M059J (cell line): ENCODE results near the gene RNF169. TPM values are rescaled to one million over a fixed set of nuclear protein-coding genes. Genes with fewer than 3 reads are reported as not detected.

Source experiments
- DNase-seq: peaks from one replicate; pipeline ENCODE4 v3.0.0-alpha.2; 2012; ENCODE audit warnings: low read depth
- total RNA-seq: library from RNA; depleted of rRNA; stranded (reverse); fragments of >200 nt; shearing (Covaris generic); gene quantifications from 2 replicates; pipeline ENCODE4 v1.2.3, GENCODE V29; 2014

RNF169 gene
- total RNA-seq, 1 experiment from 2014 or later = 16.9 TPM

- DNase-seq = no peak
These were observed 21.8 kb downstream of the RNF169 start for GRCh38 chr11:74770456-74770855.

GRCh38 chr11:74771139-74771538 lies 22.5 kb downstream of the RNF169 start:
- DNase-seq = no peak

DNA sequence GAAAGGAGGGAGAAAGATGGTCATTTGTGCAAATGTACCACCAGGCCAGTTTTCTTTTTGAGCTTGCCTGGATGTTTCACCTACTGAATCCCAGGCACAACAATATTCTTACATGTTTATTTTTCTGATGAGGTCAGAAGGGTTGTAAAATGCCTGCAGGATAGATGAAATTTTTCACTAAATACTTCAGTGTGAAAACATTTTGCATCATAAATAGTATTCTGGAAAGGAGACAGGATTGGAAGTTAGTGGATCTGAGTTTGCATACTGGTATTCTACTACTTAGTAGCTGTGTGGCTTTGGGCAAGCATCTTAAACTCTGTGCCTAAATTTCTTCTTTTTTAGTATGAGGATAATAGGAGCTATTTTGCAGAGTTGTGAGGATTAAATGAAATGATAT lies 24.8 kb downstream of the RNF169 start:
- peak; percentile 20 for DNase-seq

DNA sequence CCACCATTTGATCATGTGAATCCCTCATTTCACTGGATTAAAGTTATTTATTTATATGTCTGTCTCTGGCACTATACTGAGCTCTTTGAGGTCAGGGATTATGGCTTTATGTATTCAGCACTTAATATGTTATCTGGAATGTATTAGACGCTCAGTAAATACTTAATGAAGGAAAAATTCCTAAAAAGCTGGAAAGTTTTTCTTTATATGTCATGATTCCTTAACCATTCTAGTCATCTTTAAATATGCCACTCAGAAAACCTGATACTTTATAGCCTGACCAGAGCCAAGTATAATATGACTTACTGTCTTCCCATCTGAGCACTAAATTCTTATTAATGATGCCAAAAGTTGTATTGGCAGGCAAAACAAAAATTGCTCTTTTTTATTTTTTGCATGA lies 27.1 kb downstream of the RNF169 start:
- DNase-seq = no peak

DNA sequence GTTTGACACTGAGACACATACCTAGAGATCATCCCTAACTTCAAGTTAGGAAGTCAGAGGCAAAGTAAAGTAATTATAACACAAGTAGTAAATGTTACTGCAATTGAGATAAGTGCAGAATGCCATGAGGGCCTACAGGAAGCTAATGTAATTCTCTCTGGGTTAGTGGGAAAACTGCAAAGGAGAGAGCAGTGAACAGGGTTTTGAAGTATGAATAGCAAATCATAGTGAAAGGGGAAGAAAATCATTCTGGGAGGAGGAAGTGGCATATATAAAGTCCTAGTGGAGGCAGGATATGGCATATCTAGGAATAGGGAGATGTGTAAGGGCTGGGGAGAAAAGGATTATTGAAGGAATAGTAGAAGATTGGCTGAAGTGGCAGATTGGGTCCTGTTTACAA lies 27.9 kb downstream of the RNF169 start:
- no peak for DNase-seq

DNA sequence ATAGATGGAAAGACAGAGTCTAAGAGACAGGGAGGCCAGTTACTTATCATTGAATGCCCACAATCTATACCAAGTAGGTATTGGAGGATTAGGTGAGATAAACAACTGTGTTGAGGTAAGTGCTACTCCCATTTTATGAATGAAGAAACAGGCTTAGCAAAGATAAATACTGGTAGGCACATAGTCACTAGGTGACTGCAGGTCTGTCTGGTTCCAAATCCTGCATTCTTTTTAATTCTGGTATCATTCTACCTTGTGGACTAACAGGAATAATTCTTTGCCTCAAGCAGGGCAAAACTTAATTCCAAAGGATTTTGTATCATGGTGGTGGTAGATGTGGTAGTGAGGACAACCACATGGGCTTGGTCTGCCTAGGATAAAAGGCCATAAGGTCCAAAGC lies 28.4 kb downstream of the RNF169 start:
- no peak for DNase-seq

DNA sequence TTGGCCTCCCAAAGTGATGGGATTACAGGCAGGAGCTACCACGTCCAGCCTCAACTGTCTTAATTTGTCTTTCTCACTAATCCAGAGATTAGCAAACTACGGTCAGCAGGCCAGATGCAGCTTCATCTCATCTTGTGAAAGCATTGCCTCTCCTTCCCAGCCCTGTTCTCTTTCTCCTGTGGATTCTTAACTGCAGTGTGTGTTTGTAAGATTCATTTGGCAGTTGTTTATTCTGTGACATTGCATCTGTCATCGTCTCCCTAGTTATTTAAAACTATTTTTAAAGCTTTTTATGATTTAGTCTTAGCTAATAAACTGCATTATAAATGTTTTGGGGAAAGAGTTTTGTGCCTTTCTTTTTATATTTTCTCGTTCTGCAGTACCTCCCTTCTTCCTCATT lies 29.2 kb downstream of the RNF169 start:
- DNase-seq = no peak

- no peak for DNase-seq
These were observed 29.9 kb downstream of the RNF169 start for GRCh38 chr11:74778581-74778980.

DNA sequence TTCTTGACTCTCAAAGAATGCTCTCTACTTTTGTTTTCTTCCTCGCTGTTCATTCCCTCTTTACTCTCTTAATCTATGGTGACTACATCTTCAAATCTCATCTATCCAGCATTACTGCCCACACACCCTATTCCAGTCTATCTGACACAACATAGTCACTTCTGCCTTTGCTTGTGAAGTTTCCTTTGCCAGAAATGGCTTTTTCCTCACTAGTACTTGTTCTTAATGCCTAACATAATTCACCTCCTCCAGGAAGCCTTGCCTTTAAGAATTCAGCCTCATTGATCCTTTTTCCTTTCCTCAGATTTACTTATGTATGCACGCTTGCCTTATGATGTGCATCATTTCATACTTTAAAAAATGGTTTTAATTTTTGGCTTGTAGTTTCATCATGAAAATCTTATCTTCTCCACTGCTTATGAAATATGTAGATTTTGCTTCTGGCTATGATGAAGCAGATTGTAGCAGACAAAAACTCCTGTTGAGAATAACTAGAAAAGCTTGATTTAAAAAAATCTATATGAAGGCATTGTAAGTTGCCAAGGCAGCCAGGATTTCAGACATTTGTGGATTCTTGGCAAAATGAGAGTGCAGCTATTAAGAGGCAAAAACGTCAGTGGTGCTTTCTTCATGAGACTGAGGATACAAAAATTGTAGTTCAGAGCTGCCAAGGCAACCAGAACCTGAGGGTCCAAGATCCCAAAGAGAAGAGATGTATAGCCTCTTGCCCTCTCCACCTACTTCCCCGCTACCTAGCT lies 31.8 kb downstream of the RNF169 start:
- no peak for DNase-seq

GRCh38 chr11:74783241-74783871 lies 34.7 kb downstream of the RNF169 start:
- DNase-seq = peak; percentile 80

DNA sequence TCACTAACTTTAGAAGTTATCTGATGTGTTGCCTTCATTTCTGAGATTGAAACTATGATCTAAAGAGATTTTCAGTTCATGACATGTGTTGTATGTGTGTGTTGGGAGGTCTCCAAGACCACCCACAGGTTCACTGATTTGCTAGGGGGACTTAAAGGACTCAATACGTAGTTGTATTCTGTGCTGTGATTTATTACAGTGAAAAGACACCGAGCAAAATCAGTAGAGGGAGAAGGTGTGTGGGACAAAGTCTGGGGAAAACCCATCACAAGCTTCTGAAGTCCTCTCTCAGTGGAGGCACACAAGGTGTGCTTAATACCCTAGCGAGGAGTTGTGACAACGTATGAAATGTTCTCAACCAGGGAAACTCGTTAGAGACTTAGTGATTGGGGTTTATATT lies 35.6 kb downstream of the RNF169 start:
- DNase-seq = no peak

DNA sequence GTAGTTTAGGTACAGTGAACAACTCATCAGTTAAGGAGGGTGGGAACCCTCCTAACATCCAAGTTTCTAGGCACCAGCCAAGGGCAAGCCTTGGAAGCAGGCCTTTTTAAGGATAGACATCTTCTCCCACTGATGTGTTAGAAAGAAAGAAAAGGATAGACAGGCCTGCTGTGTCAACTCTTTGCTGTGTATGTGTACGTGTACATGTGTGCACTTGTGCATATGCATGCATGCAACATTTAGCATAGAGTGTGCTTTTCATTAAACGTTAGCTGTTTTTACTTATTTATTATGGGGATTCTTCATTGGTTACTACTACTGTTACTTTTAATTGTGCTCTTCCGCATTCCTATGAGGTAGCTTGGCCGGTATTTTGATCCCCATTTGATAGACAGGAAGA lies 36.1 kb downstream of the RNF169 start:
- DNase-seq = no peak

DNA sequence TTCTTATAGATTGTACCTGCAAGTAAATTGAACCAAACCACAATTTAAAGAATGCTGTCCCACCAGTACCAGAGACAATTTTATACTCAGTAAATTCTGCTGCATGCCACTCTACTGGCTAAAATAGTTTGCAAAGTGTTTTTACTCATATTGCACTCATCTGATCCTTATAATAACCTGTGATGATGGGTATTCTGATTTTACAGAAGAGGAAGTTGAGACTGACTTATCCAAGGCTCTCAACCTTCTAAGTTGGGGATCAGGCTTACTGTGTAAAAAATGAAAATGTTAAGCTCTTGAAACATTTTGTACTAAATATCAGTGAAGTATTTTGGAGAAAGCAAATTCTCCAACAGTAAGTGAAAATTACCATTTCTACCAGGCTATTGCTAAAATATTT lies 37.9 kb downstream of the RNF169 start:
- DNase-seq = no peak

- DNase-seq = no peak
These were observed 42.9 kb downstream of the RNF169 start for GRCh38 chr11:74791333-74792100.

GRCh38 chr11:74806267-74806666 lies 57.6 kb downstream of the RNF169 start:
- DNase-seq = no peak

GRCh38 chr11:74809801-74810200 lies 61.2 kb downstream of the RNF169 start:
- no peak for DNase-seq

DNA sequence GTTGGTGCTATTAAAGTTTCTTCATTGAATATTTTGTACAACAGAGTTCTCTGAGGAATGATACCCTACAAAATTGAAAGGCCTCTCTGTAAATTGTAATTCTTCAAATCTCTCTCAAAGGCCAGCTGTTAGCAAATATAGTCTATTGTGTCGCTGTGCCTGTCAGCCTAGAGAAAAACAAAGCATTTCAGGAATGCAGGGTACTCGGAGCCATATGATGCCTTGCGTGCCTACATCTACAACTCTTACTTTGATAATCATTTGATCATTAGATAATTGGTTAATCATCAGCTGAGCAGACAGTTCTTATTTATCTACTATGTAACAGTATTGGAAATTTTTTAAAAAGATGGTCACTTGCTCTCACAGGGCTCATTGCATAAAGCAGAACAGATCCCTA lies 67.3 kb downstream of the RNF169 start:
- no peak for DNase-seq

GRCh38 chr11:74816664-74817063 lies 68.0 kb downstream of the RNF169 start:
- DNase-seq = no peak

- peak; percentile 31 for DNase-seq
These were observed 69.8 kb downstream of the RNF169 start for GRCh38 chr11:74818283-74818946.

DNA sequence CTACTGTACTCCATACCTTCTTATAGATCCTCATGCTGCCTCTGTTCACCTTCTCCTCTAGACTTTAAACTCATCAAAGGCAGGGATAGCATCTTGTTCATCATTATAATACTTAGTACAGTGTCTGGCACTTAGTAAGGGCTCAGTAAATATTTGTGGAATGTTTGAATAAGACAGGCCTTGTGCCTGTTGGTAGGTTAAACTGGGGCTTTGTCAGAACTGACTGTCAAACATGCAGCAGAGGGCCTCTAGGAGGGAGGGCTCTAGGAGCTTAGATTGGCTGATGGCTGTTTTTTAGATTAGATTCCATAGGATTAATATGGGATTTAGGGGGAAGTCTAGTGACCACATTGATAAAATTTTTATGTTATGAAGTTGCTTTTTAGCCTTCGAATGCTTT lies 70.8 kb downstream of the RNF169 start:
- DNase-seq = peak; percentile 22

DNA sequence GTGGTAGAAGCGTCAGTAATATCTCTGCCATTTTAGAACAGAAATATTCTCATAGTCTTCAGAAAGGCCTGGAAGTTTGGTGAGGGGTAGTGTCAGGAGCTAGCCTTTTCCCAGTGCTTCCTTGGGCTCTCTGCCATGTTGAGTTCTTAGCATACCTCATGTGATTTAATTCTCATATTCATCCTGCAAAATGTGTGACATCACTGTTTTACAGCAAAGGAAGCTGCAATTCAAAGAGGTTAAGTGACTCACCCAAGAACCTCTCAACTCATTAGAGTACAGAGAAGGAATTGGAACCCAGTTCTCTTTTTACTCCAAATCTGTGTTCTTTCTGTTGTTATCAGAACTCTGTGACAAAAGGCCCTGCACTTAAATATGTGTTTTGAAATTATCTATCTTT lies 72.1 kb downstream of the RNF169 start:
- peak; percentile 91 for DNase-seq

DNA sequence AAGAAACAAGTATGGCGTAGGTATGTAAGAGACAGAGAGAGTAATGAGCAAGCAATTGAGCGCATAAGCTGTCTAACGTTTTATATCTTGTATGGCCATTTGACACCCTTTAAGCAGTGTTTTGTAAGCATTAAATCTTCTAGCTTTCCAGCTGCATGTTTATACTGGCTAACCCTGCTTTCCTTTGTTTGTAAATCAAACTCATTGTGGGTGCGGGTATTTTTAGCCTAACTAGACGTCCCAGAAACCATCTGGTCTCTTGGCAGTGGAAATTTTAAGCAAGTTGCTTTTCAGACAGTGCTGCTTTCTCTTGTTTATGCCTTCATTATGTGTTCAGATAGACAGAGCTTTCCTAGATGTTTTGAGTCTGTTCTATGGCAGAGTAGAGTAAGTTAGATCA lies 73.5 kb downstream of the RNF169 start:
- peak; percentile 30 for DNase-seq
